Breast epithelium (tissue), 4 donors: ENCODE data around the gene KDM4B. TPM values are rescaled to one million over a fixed set of nuclear protein-coding genes. Genes with fewer than 3 reads are reported as not detected.
"Not testable (repeated sequence)": the region's sequence is repeated elsewhere in the genome, so short reads cannot be mapped to it uniquely, and the experiment has no call there.

Experiments used
- DNase-seq, 2 donors: peaks; one replicate each; pipeline ENCODE4 v3.0.0-alpha.2; 2019; ENCODE audit warnings: low spot score in 2 of 2
- H3K27ac ChIP-seq, 2 donors: fragments of 200-600 bp; sonication (generic) in 1 of 2; one replicate each; pipeline ENCODE4 v1.5.1; 2016 to 2019; ENCODE audit warnings: mild to moderate bottlenecking in 1 of 2
- H3K27me3 ChIP-seq, 2 donors: fragments of 200-600 bp; sonication (generic) in 1 of 2; one replicate each; pipeline versions ENCODE4 v1.5.1 to v1.6.0; 2017 to 2019; ENCODE audit warnings: control low read depth in 1 of 2, mild to moderate bottlenecking in 1 of 2
- H3K36me3 ChIP-seq: fragments of 200-600 bp; one replicate; pipeline ENCODE4 v1.5.1; 2019
- H3K4me1 ChIP-seq, 2 donors: fragments of 200-600 bp; sonication (generic); one replicate each; pipeline ENCODE4 v1.5.1; 2016 to 2019; ENCODE audit warnings: control low read depth in 1 of 2
- H3K4me3 ChIP-seq, 3 donors: fragments of 200-600 bp; sonication (generic); 1 replicate in 2 of 3; 2 replicates in 1 of 3; pipeline ENCODE4 v1.5.1; 2016 to 2019; ENCODE audit warnings: mild to moderate bottlenecking in 3 of 3, moderate library complexity in 2 of 3
- H3K9me3 ChIP-seq, 2 donors: fragments of 200-600 bp; sonication (generic) in 1 of 2; one replicate each; pipeline ENCODE4 v1.5.1; 2016 to 2019; ENCODE audit warnings: control low read depth in 1 of 2
- CTCF ChIP-seq, 3 donors: fragments of 450-650 bp; IDR thresholded peaks; one replicate each; pipeline ENCODE4 v1.5.1; 2016 to 2017; ENCODE audit warnings: antibody characterized with exemption in 3 of 3, mild to moderate bottlenecking in 3 of 3, moderate library complexity in 3 of 3
- POLR2A ChIP-seq: fragments of 450-650 bp; IDR thresholded peaks from one replicate; pipeline ENCODE4 v1.6.1; 2016; ENCODE audit warnings: antibody characterized with exemption, mild to moderate bottlenecking, moderate library complexity
- POLR2AphosphoS5 ChIP-seq, 3 donors: sonication (generic); formaldehyde crosslinking; IDR thresholded peaks; one replicate each; pipeline ENCODE4 v1.6.1; 2017; ENCODE audit warnings: antibody characterized with exemption in 3 of 3
- intact Hi-C: fragments of 100-400 bp; cut with DNase I; formaldehyde crosslinking; loops from one replicate; pipeline ENCODE4 v1.15.1; 2023; ENCODE audit warnings: low total_unique reads
- total RNA-seq, 3 donors: library from RNA; depleted of rRNA; stranded (reverse); fragments of >200 nt; gene quantifications; one replicate each; pipeline ENCODE4 v1.1.0, GENCODE V29; 2016

The KDM4B gene
- total RNA-seq, 3 donors from 2014 or later: 25.0 to 55.3 (median 40.3) TPM

DNA sequence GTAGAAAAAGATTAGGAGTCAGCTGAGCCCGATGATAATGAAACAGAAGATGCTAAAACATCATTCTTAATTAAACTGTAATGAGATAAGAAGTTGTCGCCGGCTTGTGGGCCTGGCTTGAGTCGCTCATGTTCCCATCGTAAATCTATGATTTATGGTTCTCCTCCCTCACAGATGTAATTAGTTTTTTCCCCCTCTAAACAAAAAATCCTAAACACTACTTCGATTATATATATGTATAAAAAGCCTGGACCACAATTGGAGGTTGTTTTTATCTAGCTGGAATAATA lies 220.3 kb downstream of the KDM4B start:
- H3K9me3 ChIP-seq: peaks cover 0 to 4% of the 10 kb centered on the region in 2 donors
- no peak for DNase-seq
- H3K4me3 ChIP-seq: no peak overlapping the region
- intact Hi-C loops: no loop called here
- no peaks in the 10 kb centered on the region for H3K4me1 ChIP-seq
- no peak for TF ChIP-seq CTCF (IDR thresholded peaks at IDR 0.05)
- TF ChIP-seq POLR2A: no peak
- TF ChIP-seq POLR2AphosphoS5 (IDR thresholded peaks at IDR 0.05): no peak
- H3K27ac ChIP-seq: no peak overlapping the region
- H3K36me3 ChIP-seq: no peaks in the 10 kb centered on the region
- no peaks in the 10 kb centered on the region for H3K27me3 ChIP-seq

DNA sequence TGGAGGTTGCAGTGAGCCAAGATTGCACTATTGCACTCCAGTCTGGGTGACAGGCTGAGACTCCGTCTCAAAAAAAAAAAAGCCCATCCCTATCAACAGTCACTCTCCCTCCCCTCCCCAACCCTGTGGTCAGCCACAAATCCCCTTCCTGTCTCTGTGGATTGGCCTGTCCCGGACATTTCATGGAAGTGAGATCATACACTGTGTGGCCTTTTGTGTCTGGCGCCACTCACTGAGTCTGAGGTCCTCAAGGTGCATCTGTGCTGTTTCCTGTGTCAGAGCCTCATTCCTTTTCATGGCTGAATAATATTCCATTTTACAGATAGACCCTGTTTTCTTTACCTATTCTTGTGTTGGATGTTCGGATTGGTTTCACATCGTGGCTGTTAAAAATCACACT lies 222.2 kb downstream of the KDM4B start:
- Histone ChIP-seq H3K27ac (no peak overlapping the region), H3K9me3 (peaks cover 0 to 4% of the 10 kb centered on the region in 2 donors), H3K4me3 (no peak overlapping the region), H3K36me3 (no peaks in the 10 kb centered on the region), H3K27me3 (no peaks in the 10 kb centered on the region), H3K4me1 (no peaks in the 10 kb centered on the region)
- no peak for DNase-seq
- intact Hi-C loops: no loop called here
- TF ChIP-seq CTCF (IDR thresholded peaks at IDR 0.05) (no peak), POLR2AphosphoS5 (IDR thresholded peaks at IDR 0.05) (no peak), POLR2A (no peak)

DNA sequence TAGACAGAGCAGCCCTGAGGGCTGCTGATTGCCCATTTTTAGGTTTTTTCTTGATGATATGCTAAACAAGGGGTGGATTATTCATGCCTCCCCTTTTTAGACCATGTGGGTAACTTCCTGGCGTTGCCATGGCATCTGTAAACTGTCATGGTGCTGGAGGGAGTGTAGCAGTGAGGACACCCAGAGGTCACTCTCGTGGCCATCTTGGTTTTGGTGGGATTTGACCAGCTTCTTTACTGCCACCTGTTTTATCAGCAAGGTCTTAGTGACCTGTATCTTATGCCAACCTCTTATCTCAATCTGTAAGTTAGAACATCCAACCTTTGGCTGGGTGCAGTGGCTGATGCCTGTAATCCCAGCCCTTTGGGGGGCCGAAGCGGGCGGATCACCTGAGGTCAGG lies 223.7 kb downstream of the KDM4B start:
- Histone ChIP-seq H3K27me3 (no peaks in the 10 kb centered on the region), H3K4me1 (no peaks in the 10 kb centered on the region), H3K36me3 (no peaks in the 10 kb centered on the region), H3K9me3 (peaks cover 0 to 4% of the 10 kb centered on the region in 2 donors), H3K4me3 (no peak overlapping the region), H3K27ac (no peak overlapping the region)
- TF ChIP-seq POLR2AphosphoS5 (IDR thresholded peaks at IDR 0.05): no peak
- TF ChIP-seq POLR2A: no peak
- TF ChIP-seq CTCF (IDR thresholded peaks at IDR 0.05): no peak
- no peak for DNase-seq
- intact Hi-C loops: no loop called here

DNA sequence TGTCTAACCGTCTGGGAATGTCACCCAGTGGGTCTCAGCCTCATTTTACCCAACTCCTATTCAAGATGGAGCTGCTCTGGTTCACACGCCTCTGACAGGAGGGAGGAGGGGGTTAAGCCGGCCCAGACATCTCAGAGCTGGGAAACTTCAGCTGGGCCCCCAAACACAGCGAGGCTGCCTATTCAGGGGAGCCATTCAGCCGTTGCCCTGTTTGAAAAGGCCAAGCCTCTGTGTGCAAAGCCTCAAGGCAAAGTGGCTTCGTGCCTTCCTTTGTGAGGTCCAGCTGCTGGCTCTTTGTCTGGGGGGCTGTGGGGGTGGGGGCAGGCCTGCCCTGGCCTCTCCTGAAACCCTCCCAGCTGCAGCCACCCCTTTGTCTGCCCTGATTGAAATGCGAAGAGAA lies 224.3 kb downstream of the KDM4B start:
- H3K36me3 ChIP-seq: no peaks in the 10 kb centered on the region
- intact Hi-C loops: no loop called here
- no peak overlapping the region for H3K4me3 ChIP-seq
- no peak overlapping the region for H3K27ac ChIP-seq
- no peak for DNase-seq
- TF ChIP-seq CTCF (IDR thresholded peaks at IDR 0.05) (no peak), POLR2AphosphoS5 (IDR thresholded peaks at IDR 0.05) (no peak), POLR2A (no peak)
- H3K4me1 ChIP-seq: no peaks in the 10 kb centered on the region
- no peaks in the 10 kb centered on the region for H3K27me3 ChIP-seq
- peaks cover 0 to 4% of the 10 kb centered on the region in 2 donors for H3K9me3 ChIP-seq

DNA sequence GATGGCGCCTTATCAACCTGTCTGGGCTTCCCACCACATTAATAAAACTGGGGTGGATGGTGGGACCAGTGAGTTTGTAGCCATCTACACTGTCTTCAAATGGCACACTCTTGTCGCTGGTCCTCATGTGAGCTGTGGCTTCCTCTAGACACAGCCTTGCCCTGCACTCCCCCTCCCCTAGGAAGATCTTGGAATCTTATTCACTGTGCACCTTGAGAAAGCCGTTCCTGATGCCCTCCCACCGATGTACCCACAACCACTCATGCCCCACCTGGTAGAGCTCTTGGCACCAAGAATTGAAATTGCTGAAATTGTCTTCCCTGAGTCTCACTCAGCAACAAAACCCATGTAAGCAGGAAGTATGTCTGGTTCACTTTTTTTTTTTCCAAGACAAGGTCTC lies 225.7 kb downstream of the KDM4B start:
- H3K27me3 ChIP-seq: no peaks in the 10 kb centered on the region
- DNase-seq: no peak
- H3K27ac ChIP-seq: no peak overlapping the region
- intact Hi-C loops: loop anchor here (5.0 kb wide), 1 partner anchor 1068 kb away; no protein-coding TSS in a partner anchor
- H3K4me1 ChIP-seq: no peaks in the 10 kb centered on the region
- no peak for TF ChIP-seq POLR2AphosphoS5 (IDR thresholded peaks at IDR 0.05)
- TF ChIP-seq POLR2A: no peak
- TF ChIP-seq CTCF (IDR thresholded peaks at IDR 0.05): no peak
- H3K9me3 ChIP-seq: peaks cover 0 to 4% of the 10 kb centered on the region in 2 donors
- no peaks in the 10 kb centered on the region for H3K36me3 ChIP-seq
- H3K4me3 ChIP-seq: no peak overlapping the region

DNA sequence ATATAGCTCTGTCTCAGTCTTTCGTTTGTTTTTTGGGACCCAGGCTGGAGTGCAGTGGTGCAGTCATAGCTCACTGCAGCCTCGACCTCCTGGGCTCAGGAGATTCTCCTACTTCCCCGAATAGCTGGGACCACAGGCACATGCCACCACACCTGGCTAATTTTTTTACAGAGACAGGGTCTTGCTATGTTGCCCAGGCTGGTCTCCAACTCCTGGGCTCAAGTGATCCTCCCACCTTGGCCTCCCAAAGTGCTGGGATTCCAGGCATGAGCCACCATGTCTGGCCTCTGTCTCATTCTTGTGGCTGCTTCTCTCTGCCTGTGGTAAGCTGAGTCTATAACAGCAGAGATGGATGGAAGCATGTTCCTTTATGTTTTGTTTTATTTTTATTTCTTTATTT lies 226.7 kb downstream of the KDM4B start:
- not testable (repeated sequence) for H3K4me1 ChIP-seq, H3K27me3 ChIP-seq, H3K4me3 ChIP-seq, DNase-seq, H3K36me3 ChIP-seq, H3K27ac ChIP-seq
- peaks cover 2 to 10% of the 10 kb centered on the region in 2 donors for H3K9me3 ChIP-seq
- intact Hi-C loops: loop anchor here (5.0 kb wide), 1 partner anchor 1067 kb away; no protein-coding TSS in a partner anchor
